ENCODE data around the gene IL4R.

The IL4R gene

DNA sequence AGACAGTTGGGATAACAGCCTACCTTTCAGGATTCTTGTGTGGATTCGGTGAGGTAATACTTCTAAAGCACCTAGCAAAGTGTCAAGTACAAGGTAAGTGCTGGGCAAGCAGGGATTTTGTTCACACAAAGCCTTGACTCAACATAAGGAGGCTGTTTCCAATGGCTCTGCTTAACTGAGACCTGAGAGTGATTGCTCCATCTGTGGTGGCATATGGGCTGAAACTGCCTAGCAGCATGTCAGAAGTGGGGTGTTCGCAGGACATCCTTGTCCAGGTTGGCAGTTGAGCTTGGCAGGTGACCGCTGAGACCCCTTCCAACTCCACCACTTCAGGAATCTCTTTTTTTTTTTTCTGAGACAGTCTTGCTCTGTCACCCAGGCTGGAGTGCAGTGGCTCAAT, 19.8 kb downstream of the IL4R start:
- TF ChIP-seq, protein P1, sequence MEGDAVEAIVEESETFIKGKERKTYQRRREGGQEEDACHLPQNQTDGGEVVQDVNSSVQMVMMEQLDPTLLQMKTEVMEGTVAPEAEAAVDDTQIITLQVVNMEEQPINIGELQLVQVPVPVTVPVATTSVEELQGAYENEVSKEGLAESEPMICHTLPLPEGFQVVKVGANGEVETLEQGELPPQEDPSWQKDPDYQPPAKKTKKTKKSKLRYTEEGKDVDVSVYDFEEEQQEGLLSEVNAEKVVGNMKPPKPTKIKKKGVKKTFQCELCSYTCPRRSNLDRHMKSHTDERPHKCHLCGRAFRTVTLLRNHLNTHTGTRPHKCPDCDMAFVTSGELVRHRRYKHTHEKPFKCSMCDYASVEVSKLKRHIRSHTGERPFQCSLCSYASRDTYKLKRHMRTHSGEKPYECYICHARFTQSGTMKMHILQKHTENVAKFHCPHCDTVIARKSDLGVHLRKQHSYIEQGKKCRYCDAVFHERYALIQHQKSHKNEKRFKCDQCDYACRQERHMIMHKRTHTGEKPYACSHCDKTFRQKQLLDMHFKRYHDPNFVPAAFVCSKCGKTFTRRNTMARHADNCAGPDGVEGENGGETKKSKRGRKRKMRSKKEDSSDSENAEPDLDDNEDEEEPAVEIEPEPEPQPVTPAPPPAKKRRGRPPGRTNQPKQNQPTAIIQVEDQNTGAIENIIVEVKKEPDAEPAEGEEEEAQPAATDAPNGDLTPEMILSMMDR (IDR thresholded peaks at IDR 0.05; ENCODE audit: borderline replicate concordance, insufficient read depth, low read depth, low read length), result no peak
- H3K4me3 ChIP-seq (ENCODE audit: low read depth, low read length), result no peak overlapping the region

DNA sequence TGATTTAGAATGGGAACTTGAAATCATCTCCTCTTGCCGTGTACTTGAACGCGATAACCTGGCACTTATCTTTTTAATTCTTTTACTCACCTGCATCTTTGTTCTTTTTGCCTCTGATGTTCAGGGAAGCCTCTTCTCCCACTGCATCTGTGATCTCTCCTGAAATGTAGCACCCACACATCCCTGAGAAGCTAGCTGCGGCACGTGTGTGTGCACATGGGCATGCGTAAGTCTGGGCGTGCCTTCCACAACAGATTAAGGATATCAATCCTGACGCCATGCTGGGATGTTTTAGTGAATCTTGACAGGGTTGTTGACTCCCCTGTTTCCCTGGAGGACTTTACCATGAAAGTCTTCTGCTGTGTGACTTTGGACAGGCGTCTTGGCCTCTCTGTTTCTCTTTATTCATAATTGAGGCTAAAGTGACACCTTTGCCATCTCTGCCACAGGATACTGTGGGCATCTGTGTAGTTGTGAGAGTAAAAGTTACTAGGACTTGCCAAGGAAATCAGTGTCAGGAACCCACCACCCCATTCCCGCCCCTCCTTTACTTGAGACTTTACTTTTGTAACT, 20.5 kb downstream of the IL4R start:
- TF ChIP-seq, protein P1 (IDR thresholded peaks at IDR 0.05; ENCODE audit: borderline replicate concordance, insufficient read depth, low read depth, low read length), result no peak
- no peak overlapping the region for H3K4me3 ChIP-seq (ENCODE audit: low read depth, low read length)

DNA sequence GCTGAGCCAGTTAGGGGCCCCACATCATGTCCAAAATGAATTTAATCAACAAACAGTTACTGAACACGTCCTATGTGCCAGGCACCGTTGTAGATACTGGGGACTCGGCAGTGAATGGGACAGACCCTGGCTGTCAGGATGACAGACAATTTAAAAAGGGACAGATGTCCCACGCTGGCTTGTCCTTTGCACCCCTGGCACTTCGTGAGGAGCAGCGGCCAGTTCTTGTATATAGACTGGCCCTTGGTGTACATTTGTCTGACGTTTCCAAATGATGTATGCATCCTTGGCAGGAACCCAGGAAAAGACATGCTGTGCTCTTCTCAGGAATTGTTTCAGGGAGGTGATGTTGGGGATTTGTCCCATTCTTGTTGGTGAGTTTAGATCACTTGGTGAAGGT, 21.1 kb downstream of the IL4R start:
- TF ChIP-seq, protein P1 (IDR thresholded peaks at IDR 0.05; ENCODE audit: borderline replicate concordance, insufficient read depth, low read depth, low read length), result no peak
- no peak overlapping the region for H3K4me3 ChIP-seq (ENCODE audit: low read depth, low read length)

DNA sequence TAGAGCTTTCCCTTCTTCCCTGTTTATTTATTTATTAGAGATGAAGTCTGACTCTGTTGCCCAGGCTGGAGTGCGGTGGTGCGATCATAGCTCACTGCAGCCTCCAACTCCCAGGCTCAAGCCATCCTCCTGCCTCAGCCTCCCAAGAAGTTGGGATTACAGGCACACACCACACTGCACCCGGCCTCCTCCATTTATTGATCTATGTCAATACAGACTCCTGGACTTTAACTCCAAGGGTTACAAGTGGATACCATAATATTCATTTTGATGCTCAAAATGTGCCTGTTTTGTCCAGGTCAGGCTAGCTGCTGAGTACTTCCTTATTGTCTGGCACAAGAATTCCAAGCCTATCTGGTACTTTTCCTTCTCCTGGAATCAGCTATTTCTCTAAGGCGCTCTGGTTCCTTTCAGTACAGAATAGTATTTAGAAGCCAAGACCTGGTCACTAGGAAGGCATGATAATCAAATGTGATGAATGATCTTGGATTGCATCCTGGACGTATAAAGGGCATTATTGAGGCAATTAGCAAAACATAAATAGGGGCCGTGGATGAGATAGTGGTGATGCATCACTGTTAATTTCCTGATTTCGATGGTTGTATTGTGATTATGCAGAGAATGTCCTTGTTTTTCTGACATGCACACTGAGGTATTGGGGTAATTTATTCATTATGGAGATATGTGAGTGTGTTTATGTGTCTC, 21.7 kb downstream of the IL4R start:
- TF ChIP-seq, protein P1 (IDR thresholded peaks at IDR 0.05; ENCODE audit: borderline replicate concordance, insufficient read depth, low read depth, low read length), result no peak
- no peak overlapping the region for H3K4me3 ChIP-seq (ENCODE audit: low read depth, low read length)

DNA sequence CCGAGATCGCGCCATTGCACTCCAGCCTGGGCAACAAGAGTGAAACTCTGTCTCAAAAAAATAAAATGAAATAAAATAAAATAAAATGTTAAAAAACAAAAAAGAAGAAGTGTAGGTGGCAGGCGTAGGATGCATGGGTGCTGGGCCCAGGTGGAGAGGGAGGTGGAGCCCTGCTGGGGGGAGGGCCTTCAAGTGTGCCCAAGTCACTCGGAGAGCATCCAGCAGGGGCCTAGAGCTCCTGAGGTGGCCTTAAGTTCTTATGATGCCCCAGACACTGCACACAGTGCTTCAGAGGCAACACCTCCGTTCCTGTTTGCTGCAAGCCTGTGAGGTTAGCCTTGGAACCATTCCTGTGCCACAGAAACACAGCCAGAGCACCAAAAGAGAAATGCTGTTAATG, 23.2 kb downstream of the IL4R start:
- H3K4me3 ChIP-seq (ENCODE audit: low read depth, low read length), result no peak overlapping the region
- TF ChIP-seq, protein P1 (IDR thresholded peaks at IDR 0.05; ENCODE audit: borderline replicate concordance, insufficient read depth, low read depth, low read length), result no peak

DNA sequence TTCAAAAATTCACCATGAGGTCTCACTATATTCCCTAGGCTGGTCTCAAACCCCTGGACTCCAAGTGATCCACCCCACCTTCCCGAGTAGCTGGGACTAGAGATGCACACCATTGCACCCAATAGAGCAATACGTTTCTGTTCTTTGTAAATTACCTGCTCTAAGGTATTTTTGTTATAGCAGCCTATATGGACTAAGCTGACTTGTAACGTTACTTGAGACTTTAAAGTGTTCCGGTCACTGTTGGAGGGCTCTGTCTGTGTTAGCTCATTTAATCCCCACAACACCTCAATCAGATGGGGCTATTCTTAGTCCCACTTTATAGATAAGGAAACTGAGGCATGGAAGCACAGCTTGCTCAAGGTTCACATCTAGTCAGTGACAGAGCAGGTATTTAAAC, 25.4 kb downstream of the IL4R start:
- TF ChIP-seq, protein P1 (IDR thresholded peaks at IDR 0.05; ENCODE audit: borderline replicate concordance, insufficient read depth, low read depth, low read length), result no peak
- H3K4me3 ChIP-seq (ENCODE audit: low read depth, low read length), result no peak overlapping the region

DNA sequence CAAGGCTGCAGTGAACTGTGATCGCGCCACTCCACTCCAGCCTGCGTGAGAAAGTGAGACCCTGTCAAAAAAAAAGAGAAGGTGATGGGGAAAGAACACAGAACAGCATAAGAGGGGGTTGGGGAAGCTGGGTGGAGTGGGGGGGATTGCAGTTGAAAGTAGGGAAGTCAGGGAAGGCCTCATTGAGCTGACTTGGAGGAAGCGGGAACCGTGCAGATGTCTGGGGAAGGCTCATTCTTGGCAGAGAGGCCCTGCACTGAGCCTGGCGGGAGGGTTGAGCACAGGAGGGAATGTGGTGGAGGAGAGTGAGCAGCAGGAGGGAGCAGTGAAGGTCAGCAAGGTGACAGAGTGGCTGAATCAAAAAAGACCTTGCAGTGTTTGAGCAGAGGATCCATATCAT, 26.9 kb downstream of the IL4R start:
- TF ChIP-seq, protein P1 (IDR thresholded peaks at IDR 0.05; ENCODE audit: borderline replicate concordance, insufficient read depth, low read depth, low read length), result no peak

More for the DNA sequence above, 26.9 kb downstream of the IL4R start:
- H3K4me3 ChIP-seq (ENCODE audit: low read depth, low read length), result no peak overlapping the region

Measured in GM12875 (cell line).